Sigmoid colon (tissue), 4 donors: ENCODE data around the gene SUPT3H.

Experiments
- EP300 ChIP-seq, 4 donors: sonication (generic); formaldehyde crosslinking; IDR thresholded peaks; one replicate each; pipeline ENCODE4 v1.6.1; 2017; ENCODE audit warnings: antibody characterized with exemption in 4 of 4
- POLR2A ChIP-seq, 2 donors: fragments of 450-650 bp; IDR thresholded peaks; one replicate each; pipeline ENCODE4 v1.6.1; 2016; ENCODE audit warnings: antibody characterized with exemption in 2 of 2, mild to moderate bottlenecking in 2 of 2, moderate library complexity in 2 of 2
- POLR2AphosphoS5 ChIP-seq, 4 donors: sonication (generic); formaldehyde crosslinking; IDR thresholded peaks; one replicate each; pipeline ENCODE4 v1.6.1; 2017; ENCODE audit warnings: antibody characterized with exemption in 4 of 4
- TF ChIP-seq, protein P1 (sequence below), 4 experiments: fragments of 450-650 bp in 3 of 4; fragments of 200-600 bp in 1 of 4; IDR thresholded peaks; one replicate each; pipeline ENCODE4 v1.5.1; 2016 to 2019; ENCODE audit warnings: antibody characterized with exemption in 4 of 4, mild to moderate bottlenecking in 3 of 4, moderate library complexity in 2 of 4

DNA sequence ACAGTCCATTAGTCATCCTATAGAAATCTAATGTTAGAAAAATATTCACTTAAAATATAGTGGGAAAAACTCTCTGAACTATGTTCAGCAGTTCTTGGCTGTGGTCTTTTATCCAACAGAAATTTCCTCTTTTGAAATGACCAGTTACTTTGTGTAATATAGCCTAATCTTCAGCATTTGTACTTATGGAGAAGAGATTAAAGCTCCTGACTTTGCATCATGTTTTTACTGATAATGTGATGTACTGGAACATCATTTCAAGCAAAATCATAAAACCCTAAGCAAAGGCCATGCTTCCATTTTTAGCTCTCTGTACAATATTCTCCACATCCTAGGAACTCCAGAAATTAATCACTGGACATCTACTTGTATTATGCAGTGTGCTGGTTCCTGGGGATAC lies 480.4 kb downstream of the SUPT3H start:
- TF ChIP-seq, protein P1, sequence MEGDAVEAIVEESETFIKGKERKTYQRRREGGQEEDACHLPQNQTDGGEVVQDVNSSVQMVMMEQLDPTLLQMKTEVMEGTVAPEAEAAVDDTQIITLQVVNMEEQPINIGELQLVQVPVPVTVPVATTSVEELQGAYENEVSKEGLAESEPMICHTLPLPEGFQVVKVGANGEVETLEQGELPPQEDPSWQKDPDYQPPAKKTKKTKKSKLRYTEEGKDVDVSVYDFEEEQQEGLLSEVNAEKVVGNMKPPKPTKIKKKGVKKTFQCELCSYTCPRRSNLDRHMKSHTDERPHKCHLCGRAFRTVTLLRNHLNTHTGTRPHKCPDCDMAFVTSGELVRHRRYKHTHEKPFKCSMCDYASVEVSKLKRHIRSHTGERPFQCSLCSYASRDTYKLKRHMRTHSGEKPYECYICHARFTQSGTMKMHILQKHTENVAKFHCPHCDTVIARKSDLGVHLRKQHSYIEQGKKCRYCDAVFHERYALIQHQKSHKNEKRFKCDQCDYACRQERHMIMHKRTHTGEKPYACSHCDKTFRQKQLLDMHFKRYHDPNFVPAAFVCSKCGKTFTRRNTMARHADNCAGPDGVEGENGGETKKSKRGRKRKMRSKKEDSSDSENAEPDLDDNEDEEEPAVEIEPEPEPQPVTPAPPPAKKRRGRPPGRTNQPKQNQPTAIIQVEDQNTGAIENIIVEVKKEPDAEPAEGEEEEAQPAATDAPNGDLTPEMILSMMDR (IDR thresholded peaks at IDR 0.05): no peak
- TF ChIP-seq POLR2A (IDR thresholded peaks at IDR 0.05) (no peak), EP300 (IDR thresholded peaks at IDR 0.05) (no peak), POLR2AphosphoS5 (IDR thresholded peaks at IDR 0.05) (no peak)
